ENCODE results near the gene LAMA2.

- no peak for TF ChIP-seq EZH2 (IDR thresholded peaks at IDR 0.05; ENCODE audit: low read length, missing control alignments)
- TF ChIP-seq, protein P1, sequence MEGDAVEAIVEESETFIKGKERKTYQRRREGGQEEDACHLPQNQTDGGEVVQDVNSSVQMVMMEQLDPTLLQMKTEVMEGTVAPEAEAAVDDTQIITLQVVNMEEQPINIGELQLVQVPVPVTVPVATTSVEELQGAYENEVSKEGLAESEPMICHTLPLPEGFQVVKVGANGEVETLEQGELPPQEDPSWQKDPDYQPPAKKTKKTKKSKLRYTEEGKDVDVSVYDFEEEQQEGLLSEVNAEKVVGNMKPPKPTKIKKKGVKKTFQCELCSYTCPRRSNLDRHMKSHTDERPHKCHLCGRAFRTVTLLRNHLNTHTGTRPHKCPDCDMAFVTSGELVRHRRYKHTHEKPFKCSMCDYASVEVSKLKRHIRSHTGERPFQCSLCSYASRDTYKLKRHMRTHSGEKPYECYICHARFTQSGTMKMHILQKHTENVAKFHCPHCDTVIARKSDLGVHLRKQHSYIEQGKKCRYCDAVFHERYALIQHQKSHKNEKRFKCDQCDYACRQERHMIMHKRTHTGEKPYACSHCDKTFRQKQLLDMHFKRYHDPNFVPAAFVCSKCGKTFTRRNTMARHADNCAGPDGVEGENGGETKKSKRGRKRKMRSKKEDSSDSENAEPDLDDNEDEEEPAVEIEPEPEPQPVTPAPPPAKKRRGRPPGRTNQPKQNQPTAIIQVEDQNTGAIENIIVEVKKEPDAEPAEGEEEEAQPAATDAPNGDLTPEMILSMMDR (conservative IDR thresholded peaks at IDR 0.05 in 1 of 2, IDR thresholded peaks at IDR 0.05 in 1 of 2; ENCODE audit: low read depth in 1 of 2, low read length in 2 of 2) = no peak
Observed at GRCh38 chr6:129211626-129212025, 328.7 kb downstream of the LAMA2 start.

Data from fibroblast of lung (primary cell).